Activated naive CD8-positive, alpha-beta T cell treated with anti-CD3 and anti-CD28 coated beads, Interleukin-2, amount 10 ng/mL, durations not matched to agents 7 days and 5 days (primary cell): ENCODE measurements around the gene TUB. TPM values are rescaled to one million over a fixed set of nuclear protein-coding genes. Genes with fewer than 3 reads are reported as not detected.

Experiments
- ATAC-seq: fragments of 150-1000 bp; cut with Tn5 transposase; one replicate; pipeline ENCODE4 v1.10.0; 2021; ENCODE audit warnings: low read depth, moderate library complexity
- POLR2A ChIA-PET: fragments of 350-600 bp; sonication (Branson Sonifier 250); formaldehyde crosslinking; loops from one replicate; lab custom pipeline; 2021; ENCODE audit warnings: antibody characterized with exemption; lab: Charles Lee
- DNase-seq: peaks from one replicate; pipeline ENCODE4 v3.0.0; 2021
- H3K27ac Mint-ChIP-seq: one replicate; pipeline ENCODE4 v1.8.0; 2022; ENCODE audit warnings: mild to moderate bottlenecking, mixed read lengths
- H3K27me3 Mint-ChIP-seq: one replicate; pipeline ENCODE4 v1.8.0; 2022; ENCODE audit warnings: mild to moderate bottlenecking, moderate library complexity, mixed read lengths
- H3K36me3 Mint-ChIP-seq: one replicate; pipeline ENCODE4 v1.8.0; 2021; ENCODE audit warnings: mild to moderate bottlenecking, mixed read lengths
- H3K4me1 Mint-ChIP-seq: one replicate; pipeline ENCODE4 v1.8.0; 2021; ENCODE audit warnings: mixed read lengths
- H3K4me3 Mint-ChIP-seq: one replicate; pipeline ENCODE4 v1.8.0; 2022; ENCODE audit warnings: mild to moderate bottlenecking, moderate library complexity, mixed read lengths
- H3K9me3 Mint-ChIP-seq: one replicate; pipeline ENCODE4 v1.8.0; 2021; ENCODE audit warnings: mixed read lengths
- total RNA-seq, 2 experiments: library from RNA; stranded (reverse); gene quantifications; one replicate each; pipeline ENCODE4 v1.2.3, GENCODE V29; 2021

Gene TUB
- total RNA-seq, 2 experiments from 2014 or later: 0.14 TPM; not detected in 1

- H3K36me3 Mint-ChIP-seq: no peaks in the 10 kb centered on the region
- no peak for ATAC-seq
- no peak overlapping the region for H3K27ac Mint-ChIP-seq
- no peak overlapping the region for H3K4me3 Mint-ChIP-seq
- no peak for DNase-seq
- peaks cover 20% of the 10 kb centered on the region for H3K27me3 Mint-ChIP-seq
- no peaks in the 10 kb centered on the region for H3K4me1 Mint-ChIP-seq
- no peaks in the 10 kb centered on the region for H3K9me3 Mint-ChIP-seq
- POLR2A ChIA-PET: no interaction called here
These were observed 13.5 kb upstream of the TUB start for GRCh38 chr11:8067567-8067928.

- POLR2A ChIA-PET: no interaction called here
- Mint-ChIP-seq H3K27me3 (peaks cover 20% of the 10 kb centered on the region), H3K36me3 (no peaks in the 10 kb centered on the region), H3K4me1 (no peaks in the 10 kb centered on the region), H3K4me3 (no peak overlapping the region), H3K9me3 (no peaks in the 10 kb centered on the region), H3K27ac (no peak overlapping the region)
- no peak for ATAC-seq
- DNase-seq: no peak
These were observed 13.0 kb upstream of the TUB start for GRCh38 chr11:8067929-8068575.

- Mint-ChIP-seq H3K9me3 (no peaks in the 10 kb centered on the region), H3K4me1 (no peaks in the 10 kb centered on the region), H3K4me3 (no peak overlapping the region), H3K27me3 (peaks cover 23% of the 10 kb centered on the region), H3K27ac (no peak overlapping the region), H3K36me3 (no peaks in the 10 kb centered on the region)
- POLR2A ChIA-PET: no interaction called here
- ATAC-seq (no peak), DNase-seq (no peak)
These were observed 12.3 kb upstream of the TUB start for GRCh38 chr11:8068605-8069221.

- no peak overlapping the region for H3K27ac Mint-ChIP-seq
- peaks cover 25% of the 10 kb centered on the region for H3K27me3 Mint-ChIP-seq
- H3K36me3 Mint-ChIP-seq: no peaks in the 10 kb centered on the region
- POLR2A ChIA-PET: no interaction called here
- ATAC-seq (no peak), DNase-seq (no peak)
- no peaks in the 10 kb centered on the region for H3K4me1 Mint-ChIP-seq
- no peaks in the 10 kb centered on the region for H3K9me3 Mint-ChIP-seq
- no peak overlapping the region for H3K4me3 Mint-ChIP-seq
These were observed 11.2 kb upstream of the TUB start for GRCh38 chr11:8069771-8070170.

- POLR2A ChIA-PET: no interaction called here
- no peaks in the 10 kb centered on the region for H3K4me1 Mint-ChIP-seq
- no peak overlapping the region for H3K27ac Mint-ChIP-seq
These were observed 10.4 kb upstream of the TUB start for GRCh38 chr11:8070417-8071115.

GRCh38 chr11:8071616-8072581, 9.1 kb upstream of the TUB start:
- Mint-ChIP-seq H3K4me3 (no peak overlapping the region), H3K27ac (no peak overlapping the region), H3K9me3 (no peaks in the 10 kb centered on the region), H3K36me3 (no peaks in the 10 kb centered on the region), H3K4me1 (no peaks in the 10 kb centered on the region), H3K27me3 (peaks cover 33% of the 10 kb centered on the region)
- no peak for DNase-seq
- POLR2A ChIA-PET: no interaction called here
- no peak for ATAC-seq

More at GRCh38 chr11:8070417-8071115, 10.4 kb upstream of the TUB start:
- DNase-seq (no peak), ATAC-seq (no peak)
- Mint-ChIP-seq H3K36me3 (no peaks in the 10 kb centered on the region), H3K4me3 (no peak overlapping the region), H3K9me3 (no peaks in the 10 kb centered on the region), H3K27me3 (peaks cover 30% of the 10 kb centered on the region)

GRCh38 chr11:8075119-8075726, 5.8 kb upstream of the TUB start:
- Mint-ChIP-seq H3K4me3 (no peak overlapping the region), H3K4me1 (no peaks in the 10 kb centered on the region), H3K27ac (no peak overlapping the region), H3K9me3 (no peaks in the 10 kb centered on the region), H3K27me3 (peaks cover 30% of the 10 kb centered on the region), H3K36me3 (no peaks in the 10 kb centered on the region)
- no peak for ATAC-seq
- DNase-seq: no peak
- POLR2A ChIA-PET: interaction anchor here (0.7 kb wide), 1 partner anchor 12 kb away, joined by 8 read pairs; no protein-coding TSS in a partner anchor

- Mint-ChIP-seq H3K36me3 (no peaks in the 10 kb centered on the region), H3K27ac (no peak overlapping the region), H3K27me3 (peaks cover 45% of the 10 kb centered on the region), H3K4me3 (no peak overlapping the region), H3K4me1 (no peaks in the 10 kb centered on the region), H3K9me3 (no peaks in the 10 kb centered on the region)
- no peak for ATAC-seq
- no peak for DNase-seq
- POLR2A ChIA-PET: no interaction called here
These were observed 1.8 kb upstream of the TUB start for GRCh38 chr11:8079111-8079675.

- H3K27ac Mint-ChIP-seq: no peak overlapping the region
- H3K9me3 Mint-ChIP-seq: no peaks in the 10 kb centered on the region
- no peaks in the 10 kb centered on the region for H3K4me1 Mint-ChIP-seq
- DNase-seq (no peak), ATAC-seq (no peak)
- POLR2A ChIA-PET: no interaction called here
- no peaks in the 10 kb centered on the region for H3K36me3 Mint-ChIP-seq
- H3K4me3 Mint-ChIP-seq: peak overlapping the region; percentile 52
- peaks cover 43% of the 10 kb centered on the region for H3K27me3 Mint-ChIP-seq
These were observed 841 bp upstream of the TUB start for GRCh38 chr11:8080069-8080670.

- no peaks in the 10 kb centered on the region for H3K9me3 Mint-ChIP-seq
- no peak overlapping the region for H3K27ac Mint-ChIP-seq
- no peaks in the 10 kb centered on the region for H3K4me1 Mint-ChIP-seq
- POLR2A ChIA-PET: no interaction called here
- no peaks in the 10 kb centered on the region for H3K36me3 Mint-ChIP-seq
- no peak for ATAC-seq
- peak overlapping the region; percentile 15 for H3K4me3 Mint-ChIP-seq
- H3K27me3 Mint-ChIP-seq: peaks cover 38% of the 10 kb centered on the region
- no peak for DNase-seq
These were observed 710 bp downstream of the TUB start for GRCh38 chr11:8081591-8082250.

GRCh38 chr11:8082391-8083087, 1.5 kb downstream of the TUB start:
- DNase-seq (no peak), ATAC-seq (no peak)
- POLR2A ChIA-PET: no interaction called here
- Mint-ChIP-seq H3K9me3 (no peaks in the 10 kb centered on the region), H3K36me3 (no peaks in the 10 kb centered on the region), H3K4me1 (no peaks in the 10 kb centered on the region), H3K27ac (no peak overlapping the region), H3K27me3 (peaks cover 38% of the 10 kb centered on the region), H3K4me3 (no peak overlapping the region)

GRCh38 chr11:8083088-8083395, 2.0 kb downstream of the TUB start:
- H3K9me3 Mint-ChIP-seq: no peaks in the 10 kb centered on the region
- H3K36me3 Mint-ChIP-seq: no peaks in the 10 kb centered on the region
- DNase-seq (no peak), ATAC-seq (no peak)
- no peak overlapping the region for H3K4me3 Mint-ChIP-seq
- no peak overlapping the region for H3K27ac Mint-ChIP-seq
- no peaks in the 10 kb centered on the region for H3K4me1 Mint-ChIP-seq
- POLR2A ChIA-PET: no interaction called here
- peaks cover 38% of the 10 kb centered on the region for H3K27me3 Mint-ChIP-seq
